Parathyroid adenoma (tissue), 2 donors: Measurements from ENCODE around the gene ARHGEF12.

ENCODE experiments used
- H2AFZ ChIP-seq: fragments of 300-600 bp; sonication (generic); one replicate; pipeline ENCODE4 v1.7.0; 2017; ENCODE audit warnings: antibody characterized with exemption, mild to moderate bottlenecking
- H3K27ac ChIP-seq: fragments of 300-600 bp; sonication (generic); one replicate; pipeline ENCODE4 v1.7.0; 2017
- H3K27me3 ChIP-seq: fragments of 300-600 bp; sonication (generic); one replicate; pipeline ENCODE4 v1.7.0; 2017; ENCODE audit warnings: low read length; ENCODE audit not compliant: control insufficient read depth, insufficient read depth
- H3K36me3 ChIP-seq: fragments of 300-600 bp; sonication (generic); one replicate; pipeline ENCODE4 v1.7.0; 2017; ENCODE audit warnings: low read length; ENCODE audit not compliant: control insufficient read depth, insufficient read depth
- H3K4me1 ChIP-seq: fragments of 300-600 bp; sonication (generic); one replicate; pipeline ENCODE4 v1.7.0; 2017; ENCODE audit warnings: control low read depth
- H3K4me2 ChIP-seq: fragments of 300-600 bp; sonication (generic); one replicate; pipeline ENCODE4 v1.7.0; 2017; ENCODE audit warnings: low read length
- H3K4me3 ChIP-seq: fragments of 300-600 bp; sonication (generic); one replicate; pipeline ENCODE4 v1.7.0; 2017; ENCODE audit warnings: low read depth, low read length
- H3K79me2 ChIP-seq: fragments of 300-600 bp; sonication (generic); one replicate; pipeline ENCODE4 v1.7.0; 2017; ENCODE audit warnings: control low read depth
- H3K9ac ChIP-seq: fragments of 300-600 bp; sonication (generic); one replicate; pipeline ENCODE4 v1.7.0; 2017; ENCODE audit warnings: mild to moderate bottlenecking
- H3K9me3 ChIP-seq: fragments of 300-600 bp; sonication (generic); one replicate; pipeline ENCODE4 v1.7.0; 2017; ENCODE audit warnings: low read length; ENCODE audit not compliant: control insufficient read depth
- CTCF ChIP-seq: fragments of 300-600 bp; sonication (generic); IDR thresholded peaks from one replicate; pipeline ENCODE4 v1.7.0; 2017; ENCODE audit warnings: antibody characterized with exemption, mild to moderate bottlenecking
- donor health status: primary hyperparathyroidism.

The ARHGEF12 gene

GRCh38 chr11:120529214-120529613, 193.0 kb downstream of the ARHGEF12 start:
- H3K79me2 ChIP-seq: no peaks in the 10 kb centered on the region
- no peaks in the 10 kb centered on the region for H3K4me1 ChIP-seq
- no peaks in the 10 kb centered on the region for H3K36me3 ChIP-seq
- no peak overlapping the region for H3K9ac ChIP-seq
- no peaks in the 10 kb centered on the region for H3K9me3 ChIP-seq
- no peak overlapping the region for H2AFZ ChIP-seq
- no peak overlapping the region for H3K27ac ChIP-seq
- no peaks in the 10 kb centered on the region for H3K27me3 ChIP-seq
- no peak overlapping the region for H3K4me3 ChIP-seq
- TF ChIP-seq CTCF: no peak
- no peak overlapping the region for H3K4me2 ChIP-seq

GRCh38 chr11:120529911-120530310, 193.7 kb downstream of the ARHGEF12 start:
- TF ChIP-seq CTCF: no peak
- H3K27me3 ChIP-seq: no peaks in the 10 kb centered on the region
- H2AFZ ChIP-seq: no peak overlapping the region
- no peak overlapping the region for H3K27ac ChIP-seq
- no peak overlapping the region for H3K9ac ChIP-seq
- H3K4me2 ChIP-seq: no peak overlapping the region
- H3K9me3 ChIP-seq: no peaks in the 10 kb centered on the region
- no peaks in the 10 kb centered on the region for H3K4me1 ChIP-seq
- H3K4me3 ChIP-seq: no peak overlapping the region
- no peaks in the 10 kb centered on the region for H3K79me2 ChIP-seq
- no peaks in the 10 kb centered on the region for H3K36me3 ChIP-seq

- Histone ChIP-seq H2AFZ (no peak overlapping the region), H3K4me1 (no peaks in the 10 kb centered on the region), H3K79me2 (no peaks in the 10 kb centered on the region), H3K4me2 (no peak overlapping the region), H3K27ac (no peak overlapping the region), H3K9ac (no peak overlapping the region), H3K27me3 (no peaks in the 10 kb centered on the region), H3K9me3 (no peaks in the 10 kb centered on the region), H3K36me3 (no peaks in the 10 kb centered on the region), H3K4me3 (no peak overlapping the region)
- TF ChIP-seq CTCF: no peak
Observed at GRCh38 chr11:120532082-120532831, 196.0 kb downstream of the ARHGEF12 start.

- Histone ChIP-seq H3K4me3 (no peak overlapping the region), H3K27me3 (no peaks in the 10 kb centered on the region), H3K9ac (no peak overlapping the region)
Observed at GRCh38 chr11:120532832-120533196, 196.6 kb downstream of the ARHGEF12 start.

More at GRCh38 chr11:120532832-120533196, 196.6 kb downstream of the ARHGEF12 start:
- Histone ChIP-seq H2AFZ (no peak overlapping the region), H3K79me2 (no peaks in the 10 kb centered on the region), H3K9me3 (no peaks in the 10 kb centered on the region), H3K4me1 (no peaks in the 10 kb centered on the region), H3K36me3 (no peaks in the 10 kb centered on the region), H3K27ac (no peak overlapping the region), H3K4me2 (no peak overlapping the region)
- TF ChIP-seq CTCF: no peak
